Limb (tissue), 2 donors: ENCODE measurements around the gene ZSWIM1.
A peak's percentile ranks its signal among the peaks of the same experiment; 100 is the strongest.

Source experiments
- DNase-seq, 2 donors: peaks; one replicate each; pipeline ENCODE4 v3.0.0-alpha.2; 2016; ENCODE audit errors: extremely low spot score in 2 of 2

The ZSWIM1 gene

DNA sequence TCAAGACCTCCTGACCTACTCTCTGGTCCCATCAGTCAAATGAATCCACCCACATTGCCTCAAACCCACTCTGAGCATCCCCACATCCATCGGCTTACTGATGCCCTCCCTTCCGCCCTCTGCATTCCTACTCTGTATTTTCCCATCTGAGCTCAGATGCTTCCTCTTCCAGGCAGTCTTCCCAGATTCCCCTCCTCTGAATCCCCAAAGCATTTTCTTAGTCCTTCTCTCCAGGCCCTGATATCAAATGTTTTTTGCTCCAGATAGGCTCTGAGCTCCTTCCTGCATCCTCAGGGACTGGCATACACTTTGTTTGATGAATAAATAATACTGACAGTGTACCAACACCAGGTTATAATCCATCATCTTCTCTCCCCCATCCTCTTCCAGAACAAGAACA, 27.1 kb downstream of the ZSWIM1 start:
- no peak for DNase-seq

GRCh38 chr20:45909336-45909808, 28.3 kb downstream of the ZSWIM1 start:
- no peak for DNase-seq

DNA sequence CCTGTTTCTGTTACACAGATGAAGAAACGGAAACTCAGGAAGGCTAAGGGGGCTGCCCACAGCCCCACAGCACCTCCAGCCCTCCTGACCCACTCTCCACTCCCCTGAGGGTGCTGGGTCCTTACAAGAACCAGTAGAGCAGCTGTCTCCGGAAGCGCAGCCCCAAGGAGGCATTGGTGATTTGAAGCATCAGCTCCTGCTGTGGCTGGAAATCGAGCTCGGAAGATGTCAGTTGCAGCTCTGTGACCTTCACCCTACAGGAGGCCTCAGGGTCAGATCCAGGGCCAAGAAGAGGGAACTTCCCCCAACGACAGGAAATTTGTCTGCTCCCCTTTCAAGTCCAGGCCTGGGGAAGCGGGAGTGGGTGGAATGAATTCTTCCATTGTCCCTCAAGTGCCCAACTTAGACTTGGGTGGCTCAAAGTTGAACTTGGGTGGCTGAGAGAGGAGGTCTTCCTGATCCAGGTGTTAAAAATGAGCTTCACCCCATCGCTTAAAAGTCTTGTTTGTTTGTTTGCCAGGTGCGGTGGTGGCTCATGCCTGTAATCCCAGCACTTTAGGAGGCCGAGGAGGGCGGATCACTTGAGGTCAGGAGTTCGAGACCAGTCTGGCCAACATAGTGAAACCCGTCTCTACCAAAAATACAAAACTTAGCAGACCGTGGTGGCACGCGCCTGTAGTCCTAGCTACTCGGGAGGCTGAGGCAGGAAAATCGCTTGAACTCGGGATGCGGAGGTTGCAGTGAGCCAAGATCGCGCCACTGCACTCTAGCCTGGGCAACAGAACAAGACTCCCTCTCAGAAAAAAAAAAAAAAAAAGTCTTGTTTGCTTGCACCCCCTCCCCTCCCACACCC, 29.0 kb downstream of the ZSWIM1 start:
- no peak for DNase-seq

DNA sequence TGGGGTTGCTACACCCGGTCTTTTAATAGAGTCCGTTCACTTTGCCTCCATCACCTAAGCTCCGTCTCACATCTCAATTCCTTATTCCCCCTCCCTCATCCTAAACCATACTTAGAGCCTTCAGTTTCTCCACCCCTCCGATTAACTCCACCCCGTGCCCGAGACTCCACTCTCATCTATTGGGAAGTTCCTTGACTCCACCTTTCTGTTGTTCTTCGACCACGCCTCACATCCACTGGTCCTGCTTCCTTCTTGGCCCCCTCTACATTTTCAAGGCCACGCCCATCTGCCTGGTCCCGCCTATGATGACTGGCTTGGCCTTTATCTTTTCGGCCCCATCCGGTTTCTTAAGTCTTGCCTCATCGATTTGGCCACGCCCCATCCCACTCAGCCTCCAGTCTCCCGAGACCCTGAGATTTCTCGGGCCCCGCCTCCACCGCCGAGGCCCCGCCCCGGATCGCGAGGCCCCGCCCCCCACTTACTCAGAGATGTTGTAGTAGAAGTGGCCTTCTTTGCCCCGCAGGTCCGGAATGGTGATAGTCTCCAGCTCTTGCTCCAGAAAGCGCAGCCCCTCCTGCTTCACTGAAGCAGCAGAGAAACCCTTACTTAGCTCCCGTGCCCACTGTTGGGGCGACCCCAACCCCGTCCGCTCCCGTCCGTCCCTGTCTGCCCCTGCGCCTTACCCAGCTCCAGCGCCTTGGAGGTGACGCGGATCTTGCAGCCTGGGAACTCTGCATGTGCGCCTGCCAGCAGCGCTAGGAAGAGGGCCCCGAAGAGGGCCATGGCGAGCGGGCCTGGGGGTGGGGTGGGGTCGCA, 29.9 kb downstream of the ZSWIM1 start:
- DNase-seq = peak; percentile 88 to 93

- peak; percentile 34 to 84 for DNase-seq
Observed at GRCh38 chr20:45911486-45912343, 30.7 kb downstream of the ZSWIM1 start, which contains the start of gene PLTP. Gene PLTP (minus strand): TSS chr20:45912155. CDS start chr20:45911452, 703 bp downstream.

DNA sequence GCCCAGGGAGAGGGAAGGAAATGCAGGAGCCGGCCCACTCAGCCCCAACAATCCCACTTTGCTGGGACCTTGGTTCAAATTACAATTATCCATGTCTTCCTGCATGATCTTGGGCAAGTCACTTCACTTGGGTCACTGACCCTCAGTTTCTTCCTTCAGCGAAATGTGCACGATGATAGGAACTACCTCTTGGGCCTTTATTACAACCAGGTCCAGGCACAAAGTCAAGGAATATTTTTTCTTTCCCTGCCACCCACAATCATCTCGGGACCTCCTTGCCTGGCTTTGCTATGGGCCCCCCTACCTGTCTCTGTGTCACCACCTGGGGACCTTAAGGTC, 31.3 kb downstream of the ZSWIM1 start:
- no peak for DNase-seq

GRCh38 chr20:45913116-45913515, 32.1 kb downstream of the ZSWIM1 start:
- DNase-seq = no peak

GRCh38 chr20:45917790-45918141, 36.7 kb downstream of the ZSWIM1 start:
- DNase-seq = peak; percentile 54 to 62

DNA sequence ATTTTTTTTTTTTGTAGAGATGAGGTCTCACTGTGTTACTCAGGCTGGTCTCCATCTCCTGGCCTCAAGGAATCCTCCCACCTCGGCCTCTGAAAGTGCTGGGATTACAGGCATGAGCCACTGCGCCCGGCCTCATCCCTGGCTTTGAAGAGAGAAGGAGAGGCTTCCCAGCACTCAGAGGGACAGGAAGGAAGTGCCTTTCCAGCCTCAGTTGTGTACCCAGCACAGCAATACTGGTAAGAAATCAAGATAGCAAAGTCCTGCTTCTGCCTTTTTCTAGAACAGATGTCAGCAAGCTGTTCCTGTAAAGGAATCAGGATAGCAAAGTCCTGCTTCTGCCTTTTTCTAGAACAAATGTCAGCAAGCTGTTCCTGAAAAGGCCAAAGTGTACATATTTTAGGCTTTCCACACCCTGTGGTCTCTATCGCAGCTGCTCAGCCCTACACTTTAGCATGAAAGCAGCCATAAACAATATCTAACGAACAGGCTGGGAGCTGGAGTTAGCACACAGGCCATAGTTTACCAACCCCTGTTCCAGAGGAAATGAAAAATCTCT, 37.2 kb downstream of the ZSWIM1 start:
- DNase-seq = no peak

- no peak for DNase-seq
Observed at GRCh38 chr20:45918779-45919537, 37.9 kb downstream of the ZSWIM1 start.

GRCh38 chr20:45919542-45920399, 38.7 kb downstream of the ZSWIM1 start:
- DNase-seq = peak in 1 of 2 donors; percentile 57

DNA sequence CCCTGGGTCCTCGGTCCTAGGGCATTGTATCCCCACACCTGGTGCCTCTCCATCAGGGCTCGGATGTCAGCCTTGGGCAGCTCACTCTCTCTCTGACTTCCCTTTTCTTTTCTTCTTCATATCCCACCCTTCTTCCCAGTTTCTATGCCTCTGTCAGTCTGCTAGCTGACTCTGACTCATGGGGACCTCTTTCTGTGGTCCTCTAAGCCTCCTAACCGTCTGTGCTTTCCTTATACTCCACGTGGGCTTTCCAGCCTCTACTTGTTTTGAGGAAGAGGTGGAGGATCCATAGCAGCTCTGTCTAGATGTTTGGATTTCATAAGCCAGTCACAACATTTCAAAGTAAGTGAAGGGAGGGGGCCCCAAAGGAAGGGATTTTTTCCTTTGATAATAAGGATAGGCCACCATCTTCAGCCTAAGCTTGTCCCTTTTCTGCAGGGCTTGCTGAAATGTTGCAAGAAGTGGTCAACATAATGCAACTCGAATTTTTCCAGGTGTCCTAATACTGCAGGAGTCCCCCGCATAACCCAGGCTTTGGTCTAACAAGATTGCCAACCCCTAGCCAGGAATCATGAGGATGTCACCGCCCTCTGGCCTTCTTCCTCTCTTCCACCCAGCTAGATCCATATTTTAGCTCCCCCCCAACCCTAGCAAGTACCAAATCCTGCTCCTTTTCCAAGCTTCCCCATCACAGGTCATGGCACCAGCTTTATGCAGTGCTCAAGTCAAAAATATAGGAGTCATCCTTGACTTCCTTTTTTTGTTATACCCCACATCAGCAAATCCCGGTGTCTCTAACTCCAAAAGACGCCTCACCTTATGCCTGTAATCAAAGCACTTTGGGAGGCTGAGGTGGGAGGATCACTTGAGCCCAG, 39.7 kb downstream of the ZSWIM1 start:
- DNase-seq = no peak

GRCh38 chr20:45921337-45922189, 40.5 kb downstream of the ZSWIM1 start:
- DNase-seq = no peak

GRCh38 chr20:45924391-45925261, 43.6 kb downstream of the ZSWIM1 start:
- peak in 1 of 2 donors; percentile 38 for DNase-seq

- no peak for DNase-seq
Observed at GRCh38 chr20:45925821-45926506, 44.9 kb downstream of the ZSWIM1 start.

DNA sequence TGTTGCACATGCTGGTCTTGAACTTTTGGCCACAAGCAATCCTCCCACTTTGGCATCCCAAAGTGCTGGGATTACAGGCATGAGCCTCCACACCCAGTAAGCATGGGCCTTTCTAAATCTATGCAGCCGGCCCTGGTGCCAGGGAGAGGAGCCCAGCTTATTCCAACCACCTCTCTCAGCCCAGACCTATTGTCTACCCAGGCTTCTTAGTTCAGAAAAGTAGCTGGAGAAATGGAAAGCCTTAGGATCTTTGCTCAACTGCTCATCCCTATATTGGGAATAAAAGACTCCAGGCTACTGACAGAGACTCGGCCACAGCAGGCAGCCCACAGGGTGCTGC, 45.7 kb downstream of the ZSWIM1 start:
- DNase-seq = no peak
